ENCODE results near the gene ARHGAP25. TPM values are rescaled to one million over a fixed set of nuclear protein-coding genes. Genes with fewer than 3 reads are reported as not detected.

ARHGAP25 gene
- 1 to 10 TPM; 1.8 to 7.6 (median 3.1) TPM for polyA plus RNA-seq
- long read RNA-seq, donor 1, result 0 reads
- long read RNA-seq, donor 2, result 0 reads
- long read RNA-seq, donor 3, result 0 reads
- long read RNA-seq, donor 4, result 0 reads
- long read RNA-seq, donor 5, result 0 reads
- long read RNA-seq, donor 6, result 0 reads
- long read RNA-seq, donor 7, result 0 reads
- long read RNA-seq, donor 8, result 0 reads
- long read RNA-seq, donor 9, partial matches to known transcripts, result 0 of 1 reads
- long read RNA-seq, donor 9, other reads (novel, unspliced or antisense), result 0 of 1 reads
- long read RNA-seq, donor 10, partial matches to known transcripts, result 0 of 2 reads
- long read RNA-seq, donor 10, other reads (novel, unspliced or antisense), result 0 of 2 reads

- no peaks in the 10 kb centered on the region for H3K36me3 ChIP-seq (ENCODE audit: control insufficient read depth in 3 of 3, insufficient read depth in 2 of 3, low read depth in 1 of 3, low read length in 3 of 3)
- DNase-seq, result peak in 1 of 2 donors; percentile 29
- H3K27me3 ChIP-seq (ENCODE audit: control insufficient read depth in 3 of 3, insufficient read depth in 3 of 3, low read length in 3 of 3), result peaks cover 0 to 5% (median 0%) of the 10 kb centered on the region in 3 donors
- peaks cover 0 to under 1% (median 0%) of the 10 kb centered on the region in 3 donors for H3K4me1 ChIP-seq (ENCODE audit: control insufficient read depth in 3 of 3, insufficient read depth in 2 of 3, low read depth in 1 of 3, low read length in 2 of 3)
- peak within 1 kb of the TSS; percentile 28 to 93 (median 58) for H3K27ac ChIP-seq (ENCODE audit: low read depth in 1 of 3, low read length in 2 of 3)
- no peak for FAIRE-seq
- no peaks in the 10 kb centered on the region for H3K9me3 ChIP-seq (ENCODE audit: control insufficient read depth in 2 of 2, insufficient read depth in 1 of 2, low read depth in 1 of 2, low read length in 1 of 2)
- peak within 1 kb of the TSS; percentile 2 to 47 (median 26) for H3K4me3 ChIP-seq (ENCODE audit: low read depth in 1 of 3, low read length in 3 of 3)
- WGBS, 3 donors, result 57 to 75% (median 59%) methylated on average over 12 of the region's 12 CpGs
Measured at GRCh38 chr2:68734688-68735525, at the start of gene ARHGAP25. Gene ARHGAP25 (plus strand): TSS chr2:68734811. CDS start chr2:68735200, 389 bp downstream.

- Histone ChIP-seq H3K4me1 (ENCODE audit: control insufficient read depth in 3 of 3, insufficient read depth in 2 of 3, low read depth in 1 of 3, low read length in 2 of 3) (no peaks in the 10 kb centered on the region), H3K4me3 (ENCODE audit: low read depth in 1 of 3, low read length in 3 of 3) (no peak overlapping the region), H3K27me3 (ENCODE audit: control insufficient read depth in 3 of 3, insufficient read depth in 3 of 3, low read length in 3 of 3) (no peaks in the 10 kb centered on the region), H3K27ac (ENCODE audit: low read depth in 1 of 3, low read length in 2 of 3) (no peak overlapping the region), H3K9me3 (ENCODE audit: control insufficient read depth in 2 of 2, insufficient read depth in 1 of 2, low read depth in 1 of 2, low read length in 1 of 2) (no peaks in the 10 kb centered on the region), H3K36me3 (ENCODE audit: control insufficient read depth in 3 of 3, insufficient read depth in 2 of 3, low read depth in 1 of 3, low read length in 3 of 3) (no peaks in the 10 kb centered on the region)
- DNase-seq (no peak), FAIRE-seq (no peak)
- 75 to 85% (median 82%) methylated on average over 5 of the region's 5 CpGs for WGBS, 3 donors
Measured at GRCh38 chr2:68686178-68686577, 48.4 kb upstream of the ARHGAP25 start.

- no peaks in the 10 kb centered on the region for H3K9me3 ChIP-seq (ENCODE audit: control insufficient read depth in 2 of 2, insufficient read depth in 1 of 2, low read depth in 1 of 2, low read length in 1 of 2)
- H3K27me3 ChIP-seq (ENCODE audit: control insufficient read depth in 3 of 3, insufficient read depth in 3 of 3, low read length in 3 of 3), result no peaks in the 10 kb centered on the region
- no peak overlapping the region for H3K27ac ChIP-seq (ENCODE audit: low read depth in 1 of 3, low read length in 2 of 3)
- no peaks in the 10 kb centered on the region for H3K4me1 ChIP-seq (ENCODE audit: control insufficient read depth in 3 of 3, insufficient read depth in 2 of 3, low read depth in 1 of 3, low read length in 2 of 3)
- no peaks in the 10 kb centered on the region for H3K36me3 ChIP-seq (ENCODE audit: control insufficient read depth in 3 of 3, insufficient read depth in 2 of 3, low read depth in 1 of 3, low read length in 3 of 3)
- no peak overlapping the region for H3K4me3 ChIP-seq (ENCODE audit: low read depth in 1 of 3, low read length in 3 of 3)
- DNase-seq (no peak), FAIRE-seq (no peak)
- 89 to 93% (median 91%) methylated on average over 1 of the region's 1 CpG for WGBS, 3 donors
Measured at GRCh38 chr2:68687018-68687417, 47.6 kb upstream of the ARHGAP25 start.

GRCh38 chr2:68689553-68690537 lies 44.8 kb upstream of the ARHGAP25 start:
- peak overlapping the region in 1 of 3 donors; percentile 17 for H3K27ac ChIP-seq (ENCODE audit: low read depth in 1 of 3, low read length in 2 of 3)
- DNase-seq (no peak), FAIRE-seq (no peak)
- H3K4me1 ChIP-seq (ENCODE audit: control insufficient read depth in 3 of 3, insufficient read depth in 2 of 3, low read depth in 1 of 3, low read length in 2 of 3), result no peaks in the 10 kb centered on the region
- H3K27me3 ChIP-seq (ENCODE audit: control insufficient read depth in 3 of 3, insufficient read depth in 3 of 3, low read length in 3 of 3), result no peaks in the 10 kb centered on the region
- WGBS, 3 donors, result 56 to 69% (median 63%) methylated on average over 7 of the region's 7 CpGs
- H3K9me3 ChIP-seq (ENCODE audit: control insufficient read depth in 2 of 2, insufficient read depth in 1 of 2, low read depth in 1 of 2, low read length in 1 of 2), result no peaks in the 10 kb centered on the region
- H3K36me3 ChIP-seq (ENCODE audit: control insufficient read depth in 3 of 3, insufficient read depth in 2 of 3, low read depth in 1 of 3, low read length in 3 of 3), result no peaks in the 10 kb centered on the region
- H3K4me3 ChIP-seq (ENCODE audit: low read depth in 1 of 3, low read length in 3 of 3), result no peak overlapping the region

GRCh38 chr2:68690851-68691250 lies 43.8 kb upstream of the ARHGAP25 start:
- H3K27ac ChIP-seq (ENCODE audit: low read depth in 1 of 3, low read length in 2 of 3), result no peak overlapping the region
- DNase-seq (no peak), FAIRE-seq (no peak)
- H3K36me3 ChIP-seq (ENCODE audit: control insufficient read depth in 3 of 3, insufficient read depth in 2 of 3, low read depth in 1 of 3, low read length in 3 of 3), result no peaks in the 10 kb centered on the region
- 64 to 74% (median 72%) methylated on average over 3 of the region's 3 CpGs for WGBS, 3 donors
- H3K9me3 ChIP-seq (ENCODE audit: control insufficient read depth in 2 of 2, insufficient read depth in 1 of 2, low read depth in 1 of 2, low read length in 1 of 2), result no peaks in the 10 kb centered on the region
- no peaks in the 10 kb centered on the region for H3K27me3 ChIP-seq (ENCODE audit: control insufficient read depth in 3 of 3, insufficient read depth in 3 of 3, low read length in 3 of 3)
- no peaks in the 10 kb centered on the region for H3K4me1 ChIP-seq (ENCODE audit: control insufficient read depth in 3 of 3, insufficient read depth in 2 of 3, low read depth in 1 of 3, low read length in 2 of 3)
- H3K4me3 ChIP-seq (ENCODE audit: low read depth in 1 of 3, low read length in 3 of 3), result no peak overlapping the region

GRCh38 chr2:68692511-68692910 lies 42.1 kb upstream of the ARHGAP25 start:
- FAIRE-seq, result no peak
- Histone ChIP-seq H3K9me3 (ENCODE audit: control insufficient read depth in 2 of 2, insufficient read depth in 1 of 2, low read depth in 1 of 2, low read length in 1 of 2) (peaks cover 0 to 8% of the 10 kb centered on the region in 2 donors), H3K27me3 (ENCODE audit: control insufficient read depth in 3 of 3, insufficient read depth in 3 of 3, low read length in 3 of 3) (no peaks in the 10 kb centered on the region), H3K4me3 (ENCODE audit: low read depth in 1 of 3, low read length in 3 of 3) (no peak overlapping the region), H3K27ac (ENCODE audit: low read depth in 1 of 3, low read length in 2 of 3) (no peak overlapping the region), H3K36me3 (ENCODE audit: control insufficient read depth in 3 of 3, insufficient read depth in 2 of 3, low read depth in 1 of 3, low read length in 3 of 3) (no peaks in the 10 kb centered on the region), H3K4me1 (ENCODE audit: control insufficient read depth in 3 of 3, insufficient read depth in 2 of 3, low read depth in 1 of 3, low read length in 2 of 3) (no peaks in the 10 kb centered on the region)
- DNase-seq, result no peak
- WGBS, 3 donors, result 76 to 100% (median 94%) methylated on average over 1 of the region's 1 CpG

- Histone ChIP-seq H3K9me3 (ENCODE audit: control insufficient read depth in 2 of 2, insufficient read depth in 1 of 2, low read depth in 1 of 2, low read length in 1 of 2) (peaks cover 0 to 8% of the 10 kb centered on the region in 2 donors), H3K4me1 (ENCODE audit: control insufficient read depth in 3 of 3, insufficient read depth in 2 of 3, low read depth in 1 of 3, low read length in 2 of 3) (no peaks in the 10 kb centered on the region), H3K36me3 (ENCODE audit: control insufficient read depth in 3 of 3, insufficient read depth in 2 of 3, low read depth in 1 of 3, low read length in 3 of 3) (no peaks in the 10 kb centered on the region), H3K27me3 (ENCODE audit: control insufficient read depth in 3 of 3, insufficient read depth in 3 of 3, low read length in 3 of 3) (no peaks in the 10 kb centered on the region), H3K27ac (ENCODE audit: low read depth in 1 of 3, low read length in 2 of 3) (no peak overlapping the region), H3K4me3 (ENCODE audit: low read depth in 1 of 3, low read length in 3 of 3) (no peak overlapping the region)
- DNase-seq (no peak), FAIRE-seq (no peak)
- WGBS, 3 donors, result 68 to 93% (median 89%) methylated on average over 2 of the region's 2 CpGs
Measured at GRCh38 chr2:68693951-68694350, 40.7 kb upstream of the ARHGAP25 start.

- H3K27ac ChIP-seq (ENCODE audit: low read depth in 1 of 3, low read length in 2 of 3), result no peak overlapping the region
- WGBS, 3 donors, result 80 to 90% (median 83%) methylated on average over 4 of the region's 4 CpGs
- DNase-seq (no peak), FAIRE-seq (no peak)
- H3K9me3 ChIP-seq (ENCODE audit: control insufficient read depth in 2 of 2, insufficient read depth in 1 of 2, low read depth in 1 of 2, low read length in 1 of 2), result peaks cover 0 to 8% of the 10 kb centered on the region in 2 donors
- no peaks in the 10 kb centered on the region for H3K27me3 ChIP-seq (ENCODE audit: control insufficient read depth in 3 of 3, insufficient read depth in 3 of 3, low read length in 3 of 3)
- H3K4me1 ChIP-seq (ENCODE audit: control insufficient read depth in 3 of 3, insufficient read depth in 2 of 3, low read depth in 1 of 3, low read length in 2 of 3), result no peaks in the 10 kb centered on the region
- H3K4me3 ChIP-seq (ENCODE audit: low read depth in 1 of 3, low read length in 3 of 3), result no peak overlapping the region
- H3K36me3 ChIP-seq (ENCODE audit: control insufficient read depth in 3 of 3, insufficient read depth in 2 of 3, low read depth in 1 of 3, low read length in 3 of 3), result no peaks in the 10 kb centered on the region
Measured at GRCh38 chr2:68695971-68696370, 38.6 kb upstream of the ARHGAP25 start.

All from small intestine (tissue), 16 donors.